GM18909 (cell line): ENCODE results near the gene TMEM190.
"Not testable (repeated sequence)": the region's sequence is repeated elsewhere in the genome, so short reads cannot be mapped to it uniquely, and the experiment has no call there.

ENCODE experiments used
- ATAC-seq: cut with Tn5 transposase; IDR thresholded peaks from one replicate; pipeline ENCODE4 v1.9.1; 2021; ENCODE audit warnings: mild to moderate bottlenecking; ENCODE audit not compliant: unreplicated experiment, poor library complexity

The TMEM190 gene

GRCh38 chr19:55418185-55418584, 41.6 kb downstream of the TMEM190 start:
- no peak for ATAC-seq

GRCh38 chr19:55419103-55419502, 42.5 kb downstream of the TMEM190 start:
- ATAC-seq: no peak

GRCh38 chr19:55419624-55420236, 43.1 kb downstream of the TMEM190 start:
- no peak for ATAC-seq

- not testable (repeated sequence) for ATAC-seq
Measured at GRCh38 chr19:55421281-55421680, 44.7 kb downstream of the TMEM190 start.

- no peak for ATAC-seq
Measured at GRCh38 chr19:55423225-55424005, 46.8 kb downstream of the TMEM190 start.

GRCh38 chr19:55424518-55424917, 47.9 kb downstream of the TMEM190 start:
- ATAC-seq: no peak

- no peak for ATAC-seq
Measured at GRCh38 chr19:55426042-55426441, 49.4 kb downstream of the TMEM190 start.
